Measurements from ENCODE around the gene ART4.

ART4 gene

GRCh38 chr12:14876833-14877232 is 33.5 kb upstream of the ART4 start:
- H3K9me3 ChIP-seq: no peaks in the 10 kb centered on the region
- H3K4me1 ChIP-seq: no peaks in the 10 kb centered on the region
- no peak for DNase-seq
- H3K27me3 ChIP-seq: no peaks in the 10 kb centered on the region
- no peaks in the 10 kb centered on the region for H3K36me3 ChIP-seq
- H3K4me3 ChIP-seq (ENCODE audit: low read depth, low read length): no peak overlapping the region
- TF ChIP-seq CTCF (IDR thresholded peaks at IDR 0.05; ENCODE audit: low read depth, low read length): no peak

GRCh38 chr12:14874882-14875281 is 31.6 kb upstream of the ART4 start:
- Histone ChIP-seq H3K27me3 (no peaks in the 10 kb centered on the region), H3K4me3 (ENCODE audit: low read depth, low read length) (no peak overlapping the region), H3K9me3 (no peaks in the 10 kb centered on the region), H3K4me1 (no peaks in the 10 kb centered on the region), H3K36me3 (no peaks in the 10 kb centered on the region)
- no peak for TF ChIP-seq CTCF (IDR thresholded peaks at IDR 0.05; ENCODE audit: low read depth, low read length)
- no peak for DNase-seq

- H3K9me3 ChIP-seq: no peaks in the 10 kb centered on the region; the same call in 1 of the 2 replicates
- H3K27me3 ChIP-seq: no peaks in the 10 kb centered on the region
- no peaks in the 10 kb centered on the region; the same call in 1 of the 2 replicates for H3K4me1 ChIP-seq
- no peak for TF ChIP-seq CTCF (IDR thresholded peaks at IDR 0.05; ENCODE audit: low read depth, low read length)
- no peak for DNase-seq
- H3K4me3 ChIP-seq (ENCODE audit: low read depth, low read length): no peak overlapping the region
- H3K36me3 ChIP-seq: no peaks in the 10 kb centered on the region
These were observed 30.3 kb upstream of the ART4 start for GRCh38 chr12:14873440-14874185.

- no peaks in the 10 kb centered on the region; the same call in 1 of the 2 replicates for H3K4me1 ChIP-seq
- no peaks in the 10 kb centered on the region for H3K27me3 ChIP-seq
- H3K36me3 ChIP-seq: no peaks in the 10 kb centered on the region
- H3K9me3 ChIP-seq: no peaks in the 10 kb centered on the region; the same call in 1 of the 2 replicates
- no peak for TF ChIP-seq CTCF (IDR thresholded peaks at IDR 0.05; ENCODE audit: low read depth, low read length)
- no peak for DNase-seq
- H3K4me3 ChIP-seq (ENCODE audit: low read depth, low read length): no peak overlapping the region
These were observed 28.6 kb upstream of the ART4 start for GRCh38 chr12:14871886-14872285.

GRCh38 chr12:14871247-14871646 is 27.9 kb upstream of the ART4 start:
- no peak for DNase-seq
- H3K9me3 ChIP-seq: no peaks in the 10 kb centered on the region; the same call in 1 of the 2 replicates
- no peaks in the 10 kb centered on the region; the same call in 1 of the 2 replicates for H3K4me1 ChIP-seq
- H3K27me3 ChIP-seq: no peaks in the 10 kb centered on the region
- H3K36me3 ChIP-seq: no peaks in the 10 kb centered on the region
- TF ChIP-seq CTCF (IDR thresholded peaks at IDR 0.05; ENCODE audit: low read depth, low read length): no peak
- H3K4me3 ChIP-seq (ENCODE audit: low read depth, low read length): no peak overlapping the region

GRCh38 chr12:14868916-14869506 is 25.7 kb upstream of the ART4 start:
- TF ChIP-seq CTCF (IDR thresholded peaks at IDR 0.05; ENCODE audit: low read depth, low read length): no peak
- no peak for DNase-seq
- no peaks in the 10 kb centered on the region; the same call in 1 of the 2 replicates for H3K4me1 ChIP-seq
- H3K9me3 ChIP-seq: no peaks in the 10 kb centered on the region; the same call in 1 of the 2 replicates
- H3K36me3 ChIP-seq: no peaks in the 10 kb centered on the region
- H3K27me3 ChIP-seq: no peaks in the 10 kb centered on the region
- H3K4me3 ChIP-seq (ENCODE audit: low read depth, low read length): no peak overlapping the region

Data from BE2C (cell line).